WTC11 (cell line): ENCODE results near the gene PPP1R12A. TPM values are rescaled to one million over a fixed set of nuclear protein-coding genes. Genes with fewer than 3 reads are reported as not detected.
A peak's percentile ranks its signal among the peaks of the same experiment; 100 is the strongest.
"Not testable (repeated sequence)": the region's sequence is repeated elsewhere in the genome, so short reads cannot be mapped to it uniquely, and the experiment has no call there.

Experiments used
- ATAC-seq: fragments of 200-7000 bp; cut with Tn5 transposase; 2 replicates; pipeline ENCODE4 v1.10.0; 2021; ENCODE audit warnings: mild to moderate bottlenecking, moderate library complexity
- CTCF ChIA-PET: fragments of 300-600 bp; sonication (Branson Sonifier 250); formaldehyde crosslinking; loops from one replicate; lab custom pipeline; 2021; ENCODE audit warnings: antibody characterized with exemption; lab: Charles Lee
- POLR2A ChIA-PET: fragments of 350-600 bp; sonication (Branson Sonifier 250); formaldehyde crosslinking; loops from one replicate; lab custom pipeline; 2021; ENCODE audit warnings: antibody characterized with exemption; lab: Charles Lee
- DNase-seq: peaks from one replicate; pipeline ENCODE4 v3.0.0; 2021; ENCODE audit warnings: low spot score
- H3K27ac Mint-ChIP-seq: 2 replicates; pipeline ENCODE4 v1.8.0; 2021; ENCODE audit warnings: mixed read lengths
- H3K27me3 Mint-ChIP-seq: 2 replicates; pipeline ENCODE4 v1.8.0; 2021; ENCODE audit warnings: low read depth, mild to moderate bottlenecking, moderate library complexity, mixed read lengths
- H3K36me3 Mint-ChIP-seq: 2 replicates; pipeline ENCODE4 v1.8.0; 2021; ENCODE audit warnings: mixed read lengths
- H3K4me1 Mint-ChIP-seq: 2 replicates; pipeline ENCODE4 v1.8.0; 2022; ENCODE audit warnings: mixed read lengths
- H3K4me3 Mint-ChIP-seq: 2 replicates; pipeline ENCODE4 v1.8.0; 2021; ENCODE audit warnings: mild to moderate bottlenecking, moderate library complexity, mixed read lengths
- H3K9me3 Mint-ChIP-seq: 2 replicates; pipeline ENCODE4 v1.8.0; 2021; ENCODE audit warnings: mixed read lengths
- CBFB ChIP-seq: sonication (generic); formaldehyde crosslinking; IDR thresholded peaks from 2 replicates; pipeline ENCODE4 v1.8.1; 2022; ENCODE audit warnings: mild to moderate bottlenecking, low read depth, missing genetic modification reagents
- ESRRA ChIP-seq: sonication (generic); formaldehyde crosslinking; IDR thresholded peaks from 2 replicates; pipeline ENCODE4 v1.8.1; 2022; ENCODE audit warnings: mild to moderate bottlenecking, missing genetic modification reagents, borderline replicate concordance
- GABPB1 ChIP-seq: sonication (generic); formaldehyde crosslinking; IDR thresholded peaks from 2 replicates; pipeline ENCODE4 v1.8.1; 2023; ENCODE audit warnings: mild to moderate bottlenecking, missing genetic modification reagents
- GRHL2 ChIP-seq: fragments of 250-450 bp; sonication (Bioruptor Pico); IDR thresholded peaks from 2 replicates; pipeline ENCODE4 v1.8.0; 2022; ENCODE audit warnings: mild to moderate bottlenecking, moderate library complexity; ENCODE audit not compliant: insufficient replicate concordance, severe bottlenecking
- MXD4 ChIP-seq: fragments of 250-450 bp; sonication (Bioruptor Pico); IDR thresholded peaks from 2 replicates; pipeline ENCODE4 v1.8.0; 2021; ENCODE audit warnings: mild to moderate bottlenecking, moderate library complexity, borderline replicate concordance
- SOX15 ChIP-seq: fragments of 250-450 bp; sonication (Bioruptor Pico); IDR thresholded peaks from 2 replicates; pipeline ENCODE4 v1.9.0; 2021; ENCODE audit warnings: mild to moderate bottlenecking
- TP53 ChIP-seq: sonication (generic); formaldehyde crosslinking; IDR thresholded peaks from 2 replicates; pipeline ENCODE4 v1.8.1; 2023; ENCODE audit warnings: mild to moderate bottlenecking, missing genetic modification reagents
- ZNF121 ChIP-seq: sonication (generic); formaldehyde crosslinking; IDR thresholded peaks from 2 replicates; pipeline ENCODE4 v1.8.0; 2023; ENCODE audit warnings: missing genetic modification reagents
- ZNF416 ChIP-seq: fragments of 250-450 bp; sonication (Bioruptor Pico); IDR thresholded peaks from 2 replicates; pipeline ENCODE4 v1.9.0; 2021; ENCODE audit warnings: mild to moderate bottlenecking, inconsistent platforms
- total RNA-seq: library from RNA; stranded (reverse); gene quantifications from 3 replicates; pipeline ENCODE4 v1.2.3, GENCODE V29; 2021
- TF ChIP-seq, protein P1 (sequence below): sonication (generic); formaldehyde crosslinking; IDR thresholded peaks from 2 replicates; pipeline ENCODE4 v1.8.0; 2022; ENCODE audit warnings: missing genetic modification reagents
- TF ChIP-seq, protein P2 (sequence below): sonication (generic); formaldehyde crosslinking; IDR thresholded peaks from 2 replicates; pipeline ENCODE4 v1.8.1; 2022; ENCODE audit warnings: mild to moderate bottlenecking, missing genetic modification reagents, moderate library complexity, borderline replicate concordance
- TF ChIP-seq, protein P3 (sequence below): fragments of 250-450 bp; sonication (Bioruptor Pico); IDR thresholded peaks from 2 replicates; pipeline ENCODE4 v1.9.0; 2021; ENCODE audit warnings: mild to moderate bottlenecking, borderline replicate concordance
- TF ChIP-seq, protein P4 (sequence below): sonication (generic); formaldehyde crosslinking; IDR thresholded peaks from 2 replicates; pipeline ENCODE4 v1.8.0; 2023; ENCODE audit warnings: missing genetic modification reagents
- TF ChIP-seq, protein P5 (sequence below): fragments of 250-450 bp; sonication (Bioruptor Pico); IDR thresholded peaks from 2 replicates; pipeline ENCODE4 v1.9.0; 2021; ENCODE audit warnings: moderate library complexity, mild to moderate bottlenecking, inconsistent platforms, borderline replicate concordance

Gene PPP1R12A
- total RNA-seq, 1 experiment from 2014 or later: 83.8 TPM

DNA sequence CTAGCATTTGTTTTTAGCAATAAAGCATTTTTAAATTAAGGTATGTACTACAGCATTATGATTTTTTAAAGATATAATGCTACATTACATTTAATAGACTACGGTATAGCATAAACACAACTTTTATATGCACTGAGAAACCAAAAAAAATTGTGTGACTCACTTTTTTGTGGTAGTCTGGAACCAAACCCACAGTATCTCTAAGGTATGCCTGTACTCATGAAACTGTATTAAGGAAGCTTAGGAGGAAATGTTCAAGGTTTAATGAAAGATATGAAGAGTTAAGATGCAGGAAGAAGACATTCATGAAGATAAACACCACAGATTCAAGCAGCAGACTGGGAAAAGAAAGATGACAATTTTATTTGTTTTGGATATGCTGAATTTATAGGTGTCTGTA, 51.7 kb downstream of the PPP1R12A start (continued):
- TF ChIP-seq ZNF416 (CRISPR knock-in tag) (no peak), GABPB1 (CRISPR knock-in tag) (no peak)
- TF ChIP-seq, all 79 proteins: peak for 0

DNA sequence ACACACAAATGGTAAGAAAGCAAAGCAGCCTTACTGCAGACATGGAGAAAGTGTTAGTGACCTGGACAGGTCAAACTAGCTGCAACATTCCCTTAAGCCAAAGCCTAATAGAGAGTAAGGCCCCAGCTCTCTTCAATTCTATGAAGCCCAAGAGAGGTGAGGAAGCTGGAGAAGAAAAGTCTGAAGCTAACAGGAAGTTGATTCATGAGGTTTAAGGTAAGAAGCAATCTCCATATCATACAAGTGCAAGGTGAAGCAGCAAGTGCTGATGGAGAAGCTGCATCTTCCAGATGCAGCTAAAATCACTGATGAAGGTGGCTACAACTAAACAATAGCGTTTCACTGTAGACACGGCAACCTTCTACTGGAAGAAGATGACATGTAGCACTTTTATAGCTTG, 53.5 kb downstream of the PPP1R12A start:
- no peak for ATAC-seq
- H3K27me3 Mint-ChIP-seq: no peaks in the 10 kb centered on the region
- H3K4me3 Mint-ChIP-seq: no peak overlapping the region
- ChIA-PET POLR2A (no interaction called here), CTCF (interaction anchor here (0.7 kb wide), 1 partner anchor 8 kb away, joined by 3 read pairs; no protein-coding TSS in a partner anchor)
- H3K36me3 Mint-ChIP-seq: no peaks in the 10 kb centered on the region
- peaks cover 44% of the 10 kb centered on the region for H3K4me1 Mint-ChIP-seq
- peak overlapping the region; percentile 8; the same call in 1 of the 2 replicates for H3K27ac Mint-ChIP-seq
- H3K9me3 Mint-ChIP-seq: no peaks in the 10 kb centered on the region
- no peak for DNase-seq
- TF ChIP-seq, protein P1, sequence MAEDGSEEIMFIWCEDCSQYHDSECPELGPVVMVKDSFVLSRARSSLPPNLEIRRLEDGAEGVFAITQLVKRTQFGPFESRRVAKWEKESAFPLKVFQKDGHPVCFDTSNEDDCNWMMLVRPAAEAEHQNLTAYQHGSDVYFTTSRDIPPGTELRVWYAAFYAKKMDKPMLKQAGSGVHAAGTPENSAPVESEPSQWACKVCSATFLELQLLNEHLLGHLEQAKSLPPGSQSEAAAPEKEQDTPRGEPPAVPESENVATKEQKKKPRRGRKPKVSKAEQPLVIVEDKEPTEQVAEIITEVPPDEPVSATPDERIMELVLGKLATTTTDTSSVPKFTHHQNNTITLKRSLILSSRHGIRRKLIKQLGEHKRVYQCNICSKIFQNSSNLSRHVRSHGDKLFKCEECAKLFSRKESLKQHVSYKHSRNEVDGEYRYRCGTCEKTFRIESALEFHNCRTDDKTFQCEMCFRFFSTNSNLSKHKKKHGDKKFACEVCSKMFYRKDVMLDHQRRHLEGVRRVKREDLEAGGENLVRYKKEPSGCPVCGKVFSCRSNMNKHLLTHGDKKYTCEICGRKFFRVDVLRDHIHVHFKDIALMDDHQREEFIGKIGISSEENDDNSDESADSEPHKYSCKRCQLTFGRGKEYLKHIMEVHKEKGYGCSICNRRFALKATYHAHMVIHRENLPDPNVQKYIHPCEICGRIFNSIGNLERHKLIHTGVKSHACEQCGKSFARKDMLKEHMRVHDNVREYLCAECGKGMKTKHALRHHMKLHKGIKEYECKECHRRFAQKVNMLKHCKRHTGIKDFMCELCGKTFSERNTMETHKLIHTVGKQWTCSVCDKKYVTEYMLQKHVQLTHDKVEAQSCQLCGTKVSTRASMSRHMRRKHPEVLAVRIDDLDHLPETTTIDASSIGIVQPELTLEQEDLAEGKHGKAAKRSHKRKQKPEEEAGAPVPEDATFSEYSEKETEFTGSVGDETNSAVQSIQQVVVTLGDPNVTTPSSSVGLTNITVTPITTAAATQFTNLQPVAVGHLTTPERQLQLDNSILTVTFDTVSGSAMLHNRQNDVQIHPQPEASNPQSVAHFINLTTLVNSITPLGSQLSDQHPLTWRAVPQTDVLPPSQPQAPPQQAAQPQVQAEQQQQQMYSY (CRISPR knock-in tag): no peak
- TF ChIP-seq ZNF121 (no peak), SOX15 (no peak), GRHL2 (CRISPR knock-in tag) (no peak), CBFB (CRISPR knock-in tag) (no peak), MXD4 (no peak), ESRRA (no peak), TP53 (CRISPR knock-in tag) (no peak)
- TF ChIP-seq, protein P2, sequence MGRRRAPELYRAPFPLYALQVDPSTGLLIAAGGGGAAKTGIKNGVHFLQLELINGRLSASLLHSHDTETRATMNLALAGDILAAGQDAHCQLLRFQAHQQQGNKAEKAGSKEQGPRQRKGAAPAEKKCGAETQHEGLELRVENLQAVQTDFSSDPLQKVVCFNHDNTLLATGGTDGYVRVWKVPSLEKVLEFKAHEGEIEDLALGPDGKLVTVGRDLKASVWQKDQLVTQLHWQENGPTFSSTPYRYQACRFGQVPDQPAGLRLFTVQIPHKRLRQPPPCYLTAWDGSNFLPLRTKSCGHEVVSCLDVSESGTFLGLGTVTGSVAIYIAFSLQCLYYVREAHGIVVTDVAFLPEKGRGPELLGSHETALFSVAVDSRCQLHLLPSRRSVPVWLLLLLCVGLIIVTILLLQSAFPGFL (CRISPR knock-in tag): no peak
- TF ChIP-seq, protein P3, sequence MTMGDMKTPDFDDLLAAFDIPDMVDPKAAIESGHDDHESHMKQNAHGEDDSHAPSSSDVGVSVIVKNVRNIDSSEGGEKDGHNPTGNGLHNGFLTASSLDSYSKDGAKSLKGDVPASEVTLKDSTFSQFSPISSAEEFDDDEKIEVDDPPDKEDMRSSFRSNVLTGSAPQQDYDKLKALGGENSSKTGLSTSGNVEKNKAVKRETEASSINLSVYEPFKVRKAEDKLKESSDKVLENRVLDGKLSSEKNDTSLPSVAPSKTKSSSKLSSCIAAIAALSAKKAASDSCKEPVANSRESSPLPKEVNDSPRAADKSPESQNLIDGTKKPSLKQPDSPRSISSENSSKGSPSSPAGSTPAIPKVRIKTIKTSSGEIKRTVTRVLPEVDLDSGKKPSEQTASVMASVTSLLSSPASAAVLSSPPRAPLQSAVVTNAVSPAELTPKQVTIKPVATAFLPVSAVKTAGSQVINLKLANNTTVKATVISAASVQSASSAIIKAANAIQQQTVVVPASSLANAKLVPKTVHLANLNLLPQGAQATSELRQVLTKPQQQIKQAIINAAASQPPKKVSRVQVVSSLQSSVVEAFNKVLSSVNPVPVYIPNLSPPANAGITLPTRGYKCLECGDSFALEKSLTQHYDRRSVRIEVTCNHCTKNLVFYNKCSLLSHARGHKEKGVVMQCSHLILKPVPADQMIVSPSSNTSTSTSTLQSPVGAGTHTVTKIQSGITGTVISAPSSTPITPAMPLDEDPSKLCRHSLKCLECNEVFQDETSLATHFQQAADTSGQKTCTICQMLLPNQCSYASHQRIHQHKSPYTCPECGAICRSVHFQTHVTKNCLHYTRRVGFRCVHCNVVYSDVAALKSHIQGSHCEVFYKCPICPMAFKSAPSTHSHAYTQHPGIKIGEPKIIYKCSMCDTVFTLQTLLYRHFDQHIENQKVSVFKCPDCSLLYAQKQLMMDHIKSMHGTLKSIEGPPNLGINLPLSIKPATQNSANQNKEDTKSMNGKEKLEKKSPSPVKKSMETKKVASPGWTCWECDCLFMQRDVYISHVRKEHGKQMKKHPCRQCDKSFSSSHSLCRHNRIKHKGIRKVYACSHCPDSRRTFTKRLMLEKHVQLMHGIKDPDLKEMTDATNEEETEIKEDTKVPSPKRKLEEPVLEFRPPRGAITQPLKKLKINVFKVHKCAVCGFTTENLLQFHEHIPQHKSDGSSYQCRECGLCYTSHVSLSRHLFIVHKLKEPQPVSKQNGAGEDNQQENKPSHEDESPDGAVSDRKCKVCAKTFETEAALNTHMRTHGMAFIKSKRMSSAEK: no peak
- TF ChIP-seq, protein P4, sequence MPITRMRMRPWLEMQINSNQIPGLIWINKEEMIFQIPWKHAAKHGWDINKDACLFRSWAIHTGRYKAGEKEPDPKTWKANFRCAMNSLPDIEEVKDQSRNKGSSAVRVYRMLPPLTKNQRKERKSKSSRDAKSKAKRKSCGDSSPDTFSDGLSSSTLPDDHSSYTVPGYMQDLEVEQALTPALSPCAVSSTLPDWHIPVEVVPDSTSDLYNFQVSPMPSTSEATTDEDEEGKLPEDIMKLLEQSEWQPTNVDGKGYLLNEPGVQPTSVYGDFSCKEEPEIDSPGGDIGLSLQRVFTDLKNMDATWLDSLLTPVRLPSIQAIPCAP (CRISPR knock-in tag): no peak
- TF ChIP-seq, protein P5, sequence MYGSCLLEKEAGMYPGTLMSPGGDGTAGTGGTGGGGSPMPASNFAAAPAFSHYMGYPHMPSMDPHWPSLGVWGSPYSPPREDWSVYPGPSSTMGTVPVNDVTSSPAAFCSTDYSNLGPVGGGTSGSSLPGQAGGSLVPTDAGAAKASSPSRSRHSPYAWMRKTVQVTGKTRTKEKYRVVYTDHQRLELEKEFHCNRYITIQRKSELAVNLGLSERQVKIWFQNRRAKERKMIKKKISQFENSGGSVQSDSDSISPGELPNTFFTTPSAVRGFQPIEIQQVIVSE: no peak

DNA sequence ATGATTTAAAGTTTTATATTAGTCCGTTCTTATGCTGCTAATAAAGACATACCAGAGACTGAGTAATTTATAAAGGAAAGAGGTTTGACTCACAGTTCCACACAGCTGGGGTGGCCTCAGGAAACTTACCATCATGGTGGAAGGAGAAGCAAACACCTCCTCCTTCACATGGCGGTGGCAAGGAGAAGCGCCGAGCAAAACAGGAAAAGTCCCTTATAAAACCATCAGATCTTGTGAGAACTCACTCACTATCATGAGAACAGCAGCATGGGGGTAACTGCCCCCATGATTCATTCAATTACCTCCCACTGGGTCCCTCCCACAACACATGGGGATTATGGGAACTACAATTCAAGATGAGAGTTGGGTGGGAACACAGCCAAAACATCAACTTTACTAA, 56.4 kb downstream of the PPP1R12A start:
- DNase-seq, ATAC-seq, H3K4me3 Mint-ChIP-seq, POLR2A ChIA-PET, H3K27me3 Mint-ChIP-seq, H3K9me3 Mint-ChIP-seq, H3K36me3 Mint-ChIP-seq, CTCF ChIA-PET: not testable (repeated sequence)
- peak overlapping the region; percentile 54; the same call in 1 of the 2 replicates for H3K27ac Mint-ChIP-seq
- H3K4me1 Mint-ChIP-seq: peaks cover 59% of the 10 kb centered on the region
